Subcutaneous abdominal adipose tissue (tissue), 5 donors: ENCODE data around the gene GRIK4.

Source experiments
- H3K27ac ChIP-seq: one replicate; pipeline ENCODE4 v1.7.0; 2013; ENCODE audit warnings: low read depth, mild to moderate bottlenecking, inconsistent platforms, low read length, moderate library complexity
- H3K27me3 ChIP-seq, 5 donors: one replicate each; pipeline ENCODE4 v1.7.0; 2013; ENCODE audit warnings: low read length in 5 of 5, inconsistent platforms in 1 of 5; ENCODE audit not compliant: control insufficient read depth in 5 of 5, insufficient read depth in 4 of 5
- H3K36me3 ChIP-seq, 5 donors: one replicate each; pipeline ENCODE4 v1.7.0; 2013; ENCODE audit warnings: low read length in 5 of 5; ENCODE audit not compliant: control insufficient read depth in 5 of 5, insufficient read depth in 5 of 5
- H3K4me1 ChIP-seq, 5 donors: one replicate each; pipeline ENCODE4 v1.7.0; 2013; ENCODE audit warnings: low read length in 5 of 5, mild to moderate bottlenecking in 3 of 5, moderate library complexity in 1 of 5; ENCODE audit not compliant: control insufficient read depth in 5 of 5, insufficient read depth in 5 of 5
- H3K4me3 ChIP-seq, 5 donors: one replicate each; pipeline ENCODE4 v1.7.0; 2013; ENCODE audit warnings: low read length in 5 of 5, low read depth in 1 of 5
- H3K9ac ChIP-seq, 5 donors: one replicate each; pipeline ENCODE4 v1.7.0; 2013; ENCODE audit warnings: low read length in 5 of 5, mild to moderate bottlenecking in 4 of 5, moderate library complexity in 3 of 5
- H3K9me3 ChIP-seq, 5 donors: one replicate each; pipeline ENCODE4 v1.7.0; 2013; ENCODE audit warnings: low read length in 5 of 5; ENCODE audit not compliant: control insufficient read depth in 5 of 5
- donor health status: healthy.
- donor health status: healthy.
- donor health status: healthy.
- donor health status: healthy.
- donor health status: healthy.

GRIK4 gene

DNA sequence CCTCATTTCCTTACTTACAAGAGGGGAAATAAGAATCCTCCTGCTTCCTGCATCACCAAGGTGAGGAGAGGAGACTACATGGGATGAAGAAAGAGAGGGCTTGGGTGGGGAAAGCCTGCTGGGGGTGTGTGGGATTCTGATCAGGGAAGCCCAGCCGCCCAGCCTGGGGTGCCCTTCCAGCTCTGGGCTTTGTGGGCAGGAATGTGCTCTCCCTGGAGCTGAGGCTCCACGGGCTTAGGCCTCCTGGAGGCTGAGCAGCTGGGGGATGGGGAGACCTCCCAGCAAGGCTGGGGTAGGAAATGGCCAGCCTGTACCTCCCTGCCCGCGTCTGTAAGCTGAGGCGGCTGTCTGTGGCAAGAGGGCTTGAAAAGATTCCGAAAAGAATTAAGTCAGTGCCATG lies 206.1 kb downstream of the GRIK4 start:
- Histone ChIP-seq H3K27me3 (peaks cover 0 to 10% (median 5%) of the 10 kb centered on the region in 5 donors), H3K27ac (no peak overlapping the region), H3K4me3 (no peak overlapping the region), H3K9ac (no peak overlapping the region), H3K4me1 (peaks cover 0 to 10% (median 7%) of the 10 kb centered on the region in 5 donors), H3K36me3 (no peaks in the 10 kb centered on the region), H3K9me3 (no peaks in the 10 kb centered on the region)

DNA sequence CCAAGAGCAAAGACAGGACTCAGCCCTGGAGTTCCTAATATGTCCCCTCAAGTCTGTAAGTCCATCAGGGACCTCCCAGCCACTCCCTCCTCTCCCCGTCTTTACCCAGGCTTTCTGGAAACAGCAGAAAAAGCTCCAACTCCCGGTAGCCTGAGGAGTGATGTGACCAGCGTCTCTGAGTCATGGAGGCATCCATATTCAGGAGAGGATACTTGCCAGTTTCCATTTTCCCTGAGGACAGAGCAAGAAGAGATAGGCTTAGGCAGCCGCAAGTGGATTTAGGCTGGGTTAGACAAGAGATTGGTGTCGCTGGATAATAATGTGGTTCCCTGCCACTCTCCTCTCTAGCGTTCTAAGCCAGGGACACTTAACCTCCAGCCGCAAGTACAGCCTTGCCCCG lies 206.6 kb downstream of the GRIK4 start:
- H3K4me3 ChIP-seq = no peak overlapping the region
- H3K9me3 ChIP-seq = no peaks in the 10 kb centered on the region
- H3K9ac ChIP-seq = no peak overlapping the region
- H3K27me3 ChIP-seq = peaks cover 0 to 10% (median 5%) of the 10 kb centered on the region in 5 donors
- H3K27ac ChIP-seq = no peak overlapping the region
- no peaks in the 10 kb centered on the region for H3K36me3 ChIP-seq
- H3K4me1 ChIP-seq = peaks cover 0 to 10% (median 7%) of the 10 kb centered on the region in 5 donors

DNA sequence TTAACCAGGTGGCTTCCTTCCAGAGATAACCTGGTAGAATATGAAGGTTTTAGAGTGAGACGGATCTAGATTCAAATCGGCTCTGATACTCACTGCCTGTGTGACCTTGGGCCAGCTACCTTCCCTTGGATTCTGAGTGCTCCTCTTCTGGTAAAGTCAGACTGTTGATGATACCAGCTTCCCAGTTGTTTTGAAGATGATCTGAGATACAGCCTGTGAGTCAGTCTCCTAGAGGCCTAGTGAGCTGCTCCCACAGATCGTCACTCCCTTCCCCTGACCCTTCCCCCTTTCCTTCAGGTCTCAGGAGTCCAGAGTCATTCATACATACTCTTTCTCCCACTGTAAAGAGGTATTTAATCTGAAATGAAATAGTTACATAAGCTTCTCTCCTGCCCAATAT lies 207.8 kb downstream of the GRIK4 start:
- H3K27me3 ChIP-seq = peaks cover 0 to 10% (median 5%) of the 10 kb centered on the region in 5 donors
- no peak overlapping the region for H3K27ac ChIP-seq
- H3K4me1 ChIP-seq = peaks cover 0 to 9% (median 7%) of the 10 kb centered on the region in 5 donors
- no peak overlapping the region for H3K9ac ChIP-seq
- no peak overlapping the region for H3K4me3 ChIP-seq
- H3K36me3 ChIP-seq = no peaks in the 10 kb centered on the region
- H3K9me3 ChIP-seq = no peaks in the 10 kb centered on the region

DNA sequence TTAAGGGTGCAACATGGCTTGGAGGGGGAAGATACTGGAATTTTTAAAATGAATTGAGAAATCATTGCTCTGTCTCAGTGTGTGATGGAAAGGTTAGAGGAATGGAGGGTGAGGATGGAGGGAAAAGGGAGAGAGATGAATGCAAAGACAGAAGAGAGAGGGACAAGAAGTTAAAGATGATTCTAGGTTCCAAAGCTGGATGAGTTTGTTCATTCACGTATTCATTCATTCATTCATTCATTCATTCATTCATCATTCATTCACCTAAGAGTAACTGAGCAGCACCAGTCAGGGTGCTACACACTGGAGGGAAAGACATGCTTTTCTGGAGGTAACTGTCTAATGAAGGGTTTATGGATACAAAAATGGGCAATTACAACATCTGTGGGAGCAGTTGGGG lies 209.2 kb downstream of the GRIK4 start:
- H3K27me3 ChIP-seq = peaks cover 0 to 10% (median 5%) of the 10 kb centered on the region in 5 donors
- no peak overlapping the region for H3K4me3 ChIP-seq
- H3K9ac ChIP-seq = no peak overlapping the region
- no peaks in the 10 kb centered on the region for H3K36me3 ChIP-seq
- no peaks in the 10 kb centered on the region for H3K4me1 ChIP-seq
- no peak overlapping the region for H3K27ac ChIP-seq
- no peaks in the 10 kb centered on the region for H3K9me3 ChIP-seq

DNA sequence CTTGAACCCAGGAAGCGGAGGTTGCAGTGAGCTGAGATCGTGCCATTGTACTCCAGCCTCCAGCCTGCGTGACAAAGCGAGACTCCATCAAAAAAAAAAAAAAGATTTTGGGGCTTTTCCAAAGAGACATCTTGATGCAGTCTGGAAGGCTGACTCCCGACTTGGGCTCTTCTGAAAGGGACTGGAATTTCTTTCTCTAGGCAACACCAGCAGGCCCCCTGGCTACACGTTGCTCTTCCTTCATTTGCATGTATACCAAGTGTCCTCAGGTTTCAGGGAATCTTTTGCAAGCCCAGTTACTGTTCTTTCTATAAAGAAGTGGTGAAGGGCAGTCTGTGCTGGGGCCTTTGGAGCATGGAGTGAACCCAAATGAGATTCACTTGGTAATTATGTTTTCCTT lies 211.0 kb downstream of the GRIK4 start:
- H3K4me3 ChIP-seq = no peak overlapping the region
- peaks cover 0 to 7% (median 5%) of the 10 kb centered on the region in 5 donors for H3K27me3 ChIP-seq
- no peaks in the 10 kb centered on the region for H3K4me1 ChIP-seq
- H3K27ac ChIP-seq = no peak overlapping the region
- no peak overlapping the region for H3K9ac ChIP-seq
- H3K9me3 ChIP-seq = peaks cover 0 to 14% (median 13%) of the 10 kb centered on the region in 5 donors
- H3K36me3 ChIP-seq = no peaks in the 10 kb centered on the region

DNA sequence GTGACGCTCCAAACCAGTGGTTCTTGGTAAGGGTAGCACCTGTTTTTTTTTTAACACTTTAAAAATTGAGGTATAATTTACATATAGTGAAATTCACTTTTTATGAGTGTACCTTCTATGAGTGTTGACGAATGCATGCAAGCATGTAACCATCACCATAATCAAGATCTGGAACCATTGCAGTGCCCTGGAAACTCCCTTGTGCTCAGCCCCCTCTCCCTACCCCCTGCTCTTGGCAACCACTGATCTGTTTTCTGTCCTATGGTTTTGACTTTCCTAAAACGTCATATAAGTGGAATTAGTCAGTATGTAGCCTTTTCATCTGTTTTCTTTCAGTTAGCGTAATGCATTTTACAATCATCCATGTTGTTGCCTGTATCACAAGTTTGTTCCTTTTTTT lies 212.2 kb downstream of the GRIK4 start:
- Histone ChIP-seq H3K9me3 (peaks cover 0 to 22% (median 15%) of the 10 kb centered on the region in 5 donors), H3K4me3 (no peak overlapping the region), H3K36me3 (no peaks in the 10 kb centered on the region), H3K27me3 (peaks cover 0 to 5% (median 3%) of the 10 kb centered on the region in 5 donors), H3K4me1 (no peaks in the 10 kb centered on the region), H3K27ac (no peak overlapping the region), H3K9ac (no peak overlapping the region)

DNA sequence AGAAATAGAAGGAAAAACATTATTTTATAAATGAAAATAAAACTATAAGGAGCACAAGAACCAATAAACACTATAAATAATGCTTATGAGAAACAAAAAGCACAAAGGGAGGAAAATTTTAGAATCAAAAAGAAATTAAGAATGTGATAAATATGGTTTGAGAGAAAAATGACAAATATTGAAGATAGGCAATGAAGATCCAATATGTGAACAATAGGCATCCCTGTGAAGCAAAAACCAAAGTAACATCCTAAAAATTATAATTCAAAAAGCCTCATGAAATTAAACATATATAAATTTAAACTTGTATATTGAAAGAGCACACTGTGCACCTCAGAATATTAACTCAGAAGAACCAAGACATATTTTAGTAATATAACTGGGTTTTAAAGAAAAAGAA lies 216.2 kb downstream of the GRIK4 start:
- no peak overlapping the region for H3K4me3 ChIP-seq
- H3K9me3 ChIP-seq = peaks cover 0 to 29% (median 15%) of the 10 kb centered on the region in 5 donors
- no peaks in the 10 kb centered on the region for H3K27me3 ChIP-seq

DNA sequence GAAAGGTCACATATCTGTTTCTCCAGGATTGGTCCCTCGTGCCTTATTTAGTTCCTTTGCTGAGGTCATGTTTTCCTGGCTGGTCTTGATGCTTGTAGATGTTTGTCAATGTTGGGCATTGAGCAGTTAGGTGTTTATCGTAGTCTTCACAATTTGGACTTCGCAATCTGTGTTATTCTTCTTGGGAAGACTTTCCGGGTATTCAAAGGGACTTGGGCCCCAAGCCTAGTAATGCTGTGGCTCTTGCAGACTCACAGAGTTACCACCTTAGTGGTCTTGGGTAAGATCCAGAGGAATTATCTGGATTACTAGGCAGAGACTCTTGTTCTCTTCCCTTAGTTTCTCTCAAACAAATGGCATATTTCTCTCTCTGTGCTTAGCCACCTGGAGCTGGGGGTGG lies 223.5 kb downstream of the GRIK4 start:
- H3K27ac ChIP-seq = no peak overlapping the region
- H3K36me3 ChIP-seq = no peaks in the 10 kb centered on the region
- H3K4me3 ChIP-seq = no peak overlapping the region
- no peaks in the 10 kb centered on the region for H3K9me3 ChIP-seq
- no peak overlapping the region for H3K9ac ChIP-seq
- H3K4me1 ChIP-seq = peaks cover 0 to 11% (median 9%) of the 10 kb centered on the region in 5 donors
- no peaks in the 10 kb centered on the region for H3K27me3 ChIP-seq

More for the DNA sequence above, 216.2 kb downstream of the GRIK4 start:
- H3K27ac ChIP-seq = no peak overlapping the region
- H3K9ac ChIP-seq = no peak overlapping the region
- H3K36me3 ChIP-seq = no peaks in the 10 kb centered on the region
- no peaks in the 10 kb centered on the region for H3K4me1 ChIP-seq

DNA sequence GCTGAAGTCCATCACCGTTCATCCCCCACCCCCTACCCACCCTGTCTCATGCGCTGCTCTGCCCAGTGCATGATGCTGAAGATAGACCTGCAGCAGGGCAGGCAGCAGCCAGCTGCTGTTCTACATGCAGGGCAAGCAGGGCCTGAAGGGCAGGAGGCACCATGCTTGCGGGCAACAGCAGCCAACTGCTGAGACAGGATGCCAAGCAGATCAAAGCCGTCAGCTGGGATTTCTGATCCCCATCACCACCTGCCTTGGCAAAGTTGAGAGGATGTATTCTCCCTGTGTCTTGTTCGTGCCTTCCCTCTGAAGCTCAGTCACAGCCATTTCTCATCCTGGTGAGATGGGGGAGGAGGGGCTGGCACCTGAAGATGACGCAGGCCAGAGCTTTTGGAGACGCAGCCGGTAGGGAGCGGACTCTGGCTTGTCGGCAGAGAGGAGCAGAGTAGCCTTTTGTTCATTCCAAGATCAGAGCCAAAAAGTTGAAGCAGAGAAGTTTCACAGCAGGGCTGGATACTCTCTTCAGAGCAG lies 227.0 kb downstream of the GRIK4 start:
- Histone ChIP-seq H3K9me3 (no peaks in the 10 kb centered on the region), H3K27me3 (no peaks in the 10 kb centered on the region), H3K4me1 (peaks cover 0 to 16% (median 12%) of the 10 kb centered on the region in 5 donors), H3K36me3 (no peaks in the 10 kb centered on the region), H3K4me3 (no peak overlapping the region), H3K27ac (no peak overlapping the region), H3K9ac (no peak overlapping the region)

DNA sequence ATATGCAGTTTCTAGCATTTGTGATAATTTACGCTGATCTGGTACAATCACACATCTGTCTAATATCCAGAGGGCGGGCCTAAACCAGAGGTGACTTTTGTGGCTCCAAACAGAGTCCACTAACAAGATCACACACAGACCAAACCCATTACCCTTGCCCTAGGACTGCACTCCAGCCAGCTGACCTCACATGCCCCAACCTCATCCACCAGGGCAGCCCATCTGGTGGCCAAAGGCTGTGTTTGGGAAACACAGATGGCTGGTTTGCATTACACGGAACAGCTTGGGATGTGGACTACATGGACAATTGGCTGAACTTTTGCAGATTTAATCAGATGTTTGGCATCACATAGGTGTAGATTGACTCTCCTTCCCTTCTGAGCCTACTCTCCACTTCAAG lies 228.2 kb downstream of the GRIK4 start:
- no peak overlapping the region for H3K9ac ChIP-seq
- H3K4me3 ChIP-seq = no peak overlapping the region
- H3K4me1 ChIP-seq = peaks cover 0 to 16% (median 12%) of the 10 kb centered on the region in 5 donors
- H3K9me3 ChIP-seq = no peaks in the 10 kb centered on the region
- no peaks in the 10 kb centered on the region for H3K36me3 ChIP-seq
- no peaks in the 10 kb centered on the region for H3K27me3 ChIP-seq
- H3K27ac ChIP-seq = no peak overlapping the region
